Stimulated activated CD8-positive, alpha-beta memory T cell treated with anti-CD3 and anti-CD28 coated beads, Interleukin-12 subunit alpha, Interleukin-12 subunit beta, amount 100 ng/mL, for 1 hour (primary cell): ENCODE results near the gene NQO2.

Experiments used
- DNase-seq: peaks from one replicate; pipeline ENCODE4 v3.0.0-alpha.2; 2020; ENCODE audit warnings: low read depth

The NQO2 gene

GRCh38 chr6:2999618-3000557 is at the start of gene NQO2:
Gene NQO2, plus strand, starts transcription at chr6:2999894. Its CDS starts 6,659 bp downstream, at chr6:3006553.
- DNase-seq, result peak; percentile 80

GRCh38 chr6:2950713-2951112 is 49.0 kb upstream of the NQO2 start:
- DNase-seq, result no peak

GRCh38 chr6:2951728-2952127 is 48.0 kb upstream of the NQO2 start:
- no peak for DNase-seq

- DNase-seq, result peak; percentile 41
These were observed 47.1 kb upstream of the NQO2 start for GRCh38 chr6:2952557-2953095.

- no peak for DNase-seq
These were observed 46.6 kb upstream of the NQO2 start for GRCh38 chr6:2953098-2953497.

- DNase-seq, result no peak
These were observed 42.6 kb upstream of the NQO2 start for GRCh38 chr6:2956930-2957685.

- no peak for DNase-seq
These were observed 41.9 kb upstream of the NQO2 start for GRCh38 chr6:2957696-2958330.

GRCh38 chr6:2958331-2958711 is 41.4 kb upstream of the NQO2 start:
- DNase-seq, result no peak

GRCh38 chr6:2958776-2959175 is 40.9 kb upstream of the NQO2 start:
- DNase-seq, result no peak

GRCh38 chr6:2959909-2960719 is 39.6 kb upstream of the NQO2 start:
- DNase-seq, result no peak

- no peak for DNase-seq
These were observed 38.8 kb upstream of the NQO2 start for GRCh38 chr6:2960935-2961334.

- DNase-seq, result no peak
These were observed 38.2 kb upstream of the NQO2 start for GRCh38 chr6:2961506-2961905.

- DNase-seq, result no peak
These were observed 37.7 kb upstream of the NQO2 start for GRCh38 chr6:2962004-2962403.

GRCh38 chr6:2962636-2963035 is 37.1 kb upstream of the NQO2 start:
- no peak for DNase-seq

- DNase-seq, result no peak
These were observed 35.9 kb upstream of the NQO2 start for GRCh38 chr6:2963756-2964155.

GRCh38 chr6:2964793-2965505 is 34.7 kb upstream of the NQO2 start:
- DNase-seq, result no peak

GRCh38 chr6:2966347-2966746 is 33.3 kb upstream of the NQO2 start:
- DNase-seq, result no peak

GRCh38 chr6:2967936-2968335 is 31.8 kb upstream of the NQO2 start:
- no peak for DNase-seq

GRCh38 chr6:2968600-2969135 is 31.0 kb upstream of the NQO2 start:
- no peak for DNase-seq

- DNase-seq, result no peak
These were observed 30.1 kb upstream of the NQO2 start for GRCh38 chr6:2969549-2969948.
